8988T (cell line): Measurements from ENCODE around the gene AGPAT4.
"Not testable (repeated sequence)": the region's sequence is repeated elsewhere in the genome, so short reads cannot be mapped to it uniquely, and the experiment has no call there.

Experiments used
- DNase-seq: peaks from one replicate; pipeline ENCODE4 v3.0.0; 2011

AGPAT4 gene, protein sequence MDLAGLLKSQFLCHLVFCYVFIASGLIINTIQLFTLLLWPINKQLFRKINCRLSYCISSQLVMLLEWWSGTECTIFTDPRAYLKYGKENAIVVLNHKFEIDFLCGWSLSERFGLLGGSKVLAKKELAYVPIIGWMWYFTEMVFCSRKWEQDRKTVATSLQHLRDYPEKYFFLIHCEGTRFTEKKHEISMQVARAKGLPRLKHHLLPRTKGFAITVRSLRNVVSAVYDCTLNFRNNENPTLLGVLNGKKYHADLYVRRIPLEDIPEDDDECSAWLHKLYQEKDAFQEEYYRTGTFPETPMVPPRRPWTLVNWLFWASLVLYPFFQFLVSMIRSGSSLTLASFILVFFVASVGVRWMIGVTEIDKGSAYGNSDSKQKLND

DNA sequence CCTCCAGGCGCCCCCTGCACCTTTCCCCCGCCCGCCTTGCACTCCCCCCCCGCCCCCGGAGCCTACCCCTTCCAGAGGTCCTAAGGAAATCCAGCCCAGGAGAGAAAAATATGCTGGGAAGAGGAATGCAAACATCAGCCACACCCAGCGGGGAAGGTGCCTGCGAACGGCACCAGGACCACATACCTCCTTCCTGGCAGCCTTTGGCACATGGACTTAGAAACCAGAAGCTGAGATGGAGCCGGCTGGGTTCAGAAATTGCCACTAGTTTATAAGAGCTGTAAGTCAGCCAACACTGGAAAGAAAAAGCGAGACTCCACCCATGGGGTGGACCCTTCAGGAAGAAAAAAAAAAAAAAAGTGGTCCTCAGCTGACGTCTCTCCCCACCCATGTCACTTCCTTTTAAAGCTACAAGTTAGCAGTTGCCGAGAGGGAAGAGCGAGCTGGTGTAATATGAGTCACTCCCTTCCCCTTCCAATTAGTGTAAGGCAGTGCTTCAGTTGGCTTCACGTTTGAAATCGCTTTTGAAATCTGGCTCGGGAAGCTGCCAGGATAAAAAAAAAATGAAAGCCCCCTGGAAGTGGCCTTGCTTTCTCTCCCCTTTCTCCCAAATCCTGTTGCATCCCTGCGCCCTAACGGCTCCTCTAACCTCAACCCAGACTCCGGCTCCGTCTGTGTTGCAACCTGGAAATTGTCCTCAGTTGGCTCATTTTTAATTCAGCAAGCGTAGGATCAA lies at the start of gene AGPAT4:
TSS of gene AGPAT4 (minus strand) at position 310 of the 736 bp plus-strand sequence. CDS start 41,848 bp downstream, outside the sequence.
- DNase-seq = peak; percentile 64

DNA sequence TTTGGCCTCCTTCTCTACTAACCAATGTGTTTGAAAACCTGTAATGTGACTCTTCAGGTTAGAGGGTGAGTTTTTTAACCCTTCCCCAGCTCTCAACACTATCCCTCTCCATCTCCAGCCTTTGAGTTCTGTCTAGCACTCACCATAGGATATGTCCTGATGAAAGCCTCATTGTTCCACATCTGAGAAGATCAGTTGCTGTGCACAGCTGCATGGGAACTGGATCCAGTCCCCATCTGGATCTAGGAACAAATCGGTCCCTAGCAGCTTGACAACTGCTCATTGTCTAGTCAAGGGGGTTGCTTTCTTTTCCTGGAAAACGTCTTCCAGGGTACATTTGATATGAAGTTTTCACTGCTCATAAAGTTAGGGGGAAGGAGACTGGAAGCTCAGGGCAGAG lies 45.4 kb upstream of the AGPAT4 start:
- no peak for DNase-seq

DNA sequence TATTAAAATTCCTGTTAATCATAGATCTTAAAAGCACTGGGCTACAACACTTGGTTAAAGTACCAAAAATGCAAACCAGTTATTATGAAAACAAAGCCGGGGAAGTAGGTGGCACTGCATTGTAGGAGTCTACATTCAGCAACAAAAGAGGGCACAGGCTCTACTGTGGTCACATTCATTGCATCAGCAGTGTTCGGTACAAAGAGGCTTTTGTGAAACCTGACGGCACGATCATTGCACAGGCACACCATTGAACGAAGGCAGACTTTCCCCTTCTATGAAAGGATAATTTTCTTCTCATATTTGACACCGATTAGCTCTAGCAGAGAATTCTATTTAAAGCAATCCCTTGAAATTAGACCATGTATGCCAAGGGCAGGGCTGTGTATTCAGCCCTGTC lies 44.6 kb upstream of the AGPAT4 start:
- DNase-seq = no peak

GRCh38 chr6:161316531-161316930 lies 42.7 kb upstream of the AGPAT4 start:
- no peak for DNase-seq

GRCh38 chr6:161315246-161315917 lies 41.5 kb upstream of the AGPAT4 start:
- not testable (repeated sequence) for DNase-seq

- not testable (repeated sequence) for DNase-seq
Measured at GRCh38 chr6:161314541-161315245, 40.8 kb upstream of the AGPAT4 start.

- no peak for DNase-seq
Measured at GRCh38 chr6:161313940-161314509, 40.2 kb upstream of the AGPAT4 start.

DNA sequence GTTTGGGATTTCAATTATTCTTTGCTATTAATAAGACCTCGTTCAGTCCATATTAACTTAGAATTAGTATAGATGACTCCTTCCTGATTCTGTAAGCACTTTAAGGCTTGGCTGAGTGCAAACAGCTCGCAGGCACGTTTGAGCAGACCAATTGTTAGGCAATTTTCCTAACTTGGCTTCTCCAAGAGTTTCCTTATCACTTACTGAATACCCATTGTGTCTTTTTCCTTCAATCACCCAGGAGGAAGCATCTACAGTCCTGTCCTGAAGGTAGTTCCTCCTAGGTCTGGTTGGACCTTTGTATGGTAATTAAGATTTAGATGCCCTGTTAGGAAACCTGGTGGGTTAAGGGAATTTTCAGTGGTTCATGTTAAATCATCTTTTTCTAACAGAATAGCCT lies 39.6 kb upstream of the AGPAT4 start:
- DNase-seq = not testable (repeated sequence)

DNA sequence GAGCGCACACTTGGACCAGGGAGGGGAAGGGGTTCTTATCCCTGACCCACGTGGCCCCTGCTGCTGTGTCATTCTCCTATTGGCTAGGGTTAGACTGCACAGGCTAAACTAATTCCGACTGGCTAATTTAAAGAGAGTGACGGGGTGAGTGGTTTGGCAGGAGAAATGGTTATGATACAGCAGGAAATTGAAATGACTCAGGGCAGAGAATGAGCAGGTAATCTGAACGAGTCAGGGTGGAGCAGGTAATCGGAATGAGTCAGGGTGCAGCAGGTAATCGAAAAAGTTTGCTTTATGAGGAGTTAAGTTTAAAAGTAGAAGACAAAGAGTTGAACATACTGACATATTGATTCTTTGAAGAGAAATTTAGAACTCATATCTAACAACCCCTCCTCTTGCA lies 35.9 kb upstream of the AGPAT4 start:
- DNase-seq = not testable (repeated sequence)

DNA sequence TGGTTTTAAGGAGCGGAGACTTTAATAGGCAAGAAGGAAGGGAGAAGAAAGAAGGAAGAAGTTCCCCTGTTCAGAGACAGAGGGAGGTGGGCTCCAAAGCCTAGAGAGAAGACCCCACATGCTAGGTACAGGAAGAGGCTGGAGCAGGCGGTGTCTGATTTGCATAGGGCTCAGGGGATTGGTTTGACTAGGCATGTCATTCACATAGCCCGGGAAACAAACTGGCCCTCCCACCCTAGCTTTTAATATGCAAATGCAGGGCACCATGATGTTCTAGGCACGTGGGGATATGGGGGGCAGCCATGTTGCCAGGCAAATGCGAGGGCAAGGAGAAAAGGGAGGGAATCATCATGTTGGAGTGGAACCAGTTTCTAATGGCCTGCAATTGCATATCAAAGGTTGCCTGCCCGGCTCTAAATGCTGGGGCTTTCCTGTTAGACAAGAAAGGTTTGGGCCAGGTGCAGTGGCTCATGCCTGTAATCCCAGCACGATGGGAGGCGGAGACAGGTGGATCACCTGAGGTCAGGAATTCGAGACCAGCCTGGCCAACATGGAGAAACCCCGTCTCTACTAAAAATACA lies 34.3 kb upstream of the AGPAT4 start:
- no peak for DNase-seq

GRCh38 chr6:161305860-161306259 lies 32.0 kb upstream of the AGPAT4 start:
- no peak for DNase-seq

DNA sequence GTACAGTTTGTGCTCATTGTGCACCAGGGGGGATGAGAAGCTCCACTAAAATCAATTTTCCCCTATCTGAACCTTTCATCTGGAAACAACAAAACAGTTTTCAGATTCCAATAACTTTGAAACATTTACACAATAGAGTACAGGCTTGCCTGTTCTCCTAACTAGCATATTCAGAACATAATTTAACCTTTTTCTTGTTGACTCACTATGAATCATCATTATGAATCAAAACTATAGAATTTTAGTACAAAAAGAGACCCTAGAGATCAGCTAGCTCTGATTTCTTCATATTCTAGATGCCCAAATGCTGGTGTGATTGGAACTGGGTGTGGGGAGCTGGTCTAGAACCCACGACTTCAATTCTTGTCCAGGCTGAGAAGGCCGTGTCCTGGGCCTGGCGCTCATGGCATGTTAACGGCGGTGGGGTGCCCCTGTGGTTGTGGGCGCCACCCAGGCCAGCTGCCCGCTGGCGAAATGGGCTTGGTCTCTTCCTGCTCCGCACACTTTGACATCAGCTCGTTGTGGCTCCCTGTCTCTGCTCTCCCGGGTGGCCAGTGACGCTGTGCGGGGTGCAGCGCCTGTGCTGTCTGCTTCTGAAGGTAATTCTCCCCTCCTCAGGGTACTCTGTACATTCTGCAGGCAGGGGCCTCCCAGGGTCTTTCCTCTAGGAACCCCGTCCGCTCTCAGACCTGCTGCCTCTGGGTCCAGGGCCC lies 29.9 kb upstream of the AGPAT4 start:
- no peak for DNase-seq

DNA sequence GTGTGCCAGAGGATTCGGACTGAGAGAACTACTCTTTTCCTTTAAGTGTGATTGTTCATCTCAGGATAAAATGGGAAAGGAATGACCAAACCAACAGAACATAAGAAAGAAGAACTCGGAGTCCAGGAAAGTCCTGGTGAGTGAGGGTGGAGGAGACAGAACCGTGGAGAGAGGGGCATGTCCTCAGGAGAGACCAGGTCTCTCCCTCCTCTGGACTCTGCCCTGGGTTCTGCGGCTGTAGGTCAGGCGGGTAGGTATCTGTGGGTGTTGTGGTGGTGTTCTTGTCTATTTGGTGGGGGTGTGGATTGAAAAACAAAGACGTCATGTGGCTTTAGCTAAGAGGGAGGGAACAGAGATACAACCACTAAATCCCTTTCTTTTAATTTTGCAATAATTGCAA lies 29.1 kb upstream of the AGPAT4 start:
- DNase-seq = no peak

GRCh38 chr6:161301338-161301737 lies 27.5 kb upstream of the AGPAT4 start:
- no peak for DNase-seq

DNA sequence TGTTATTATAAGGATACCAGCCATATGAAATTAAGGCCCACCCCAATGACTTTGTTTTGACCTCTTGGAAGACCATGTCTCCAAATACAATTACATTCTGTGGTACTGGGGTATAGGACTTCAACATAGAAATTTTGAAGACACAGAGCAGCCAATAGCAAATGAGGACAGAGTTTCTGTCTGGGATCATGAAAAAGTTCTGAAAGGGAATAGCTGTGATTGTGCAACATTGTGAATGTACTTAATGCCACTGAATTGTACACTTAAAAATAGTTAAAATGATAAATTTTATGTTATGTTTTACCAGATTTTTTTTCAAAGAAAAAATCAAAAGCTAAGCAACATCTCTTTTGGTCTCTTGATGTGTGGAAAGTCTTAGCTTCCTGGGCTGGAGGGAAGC lies 27.0 kb upstream of the AGPAT4 start:
- DNase-seq = no peak

DNA sequence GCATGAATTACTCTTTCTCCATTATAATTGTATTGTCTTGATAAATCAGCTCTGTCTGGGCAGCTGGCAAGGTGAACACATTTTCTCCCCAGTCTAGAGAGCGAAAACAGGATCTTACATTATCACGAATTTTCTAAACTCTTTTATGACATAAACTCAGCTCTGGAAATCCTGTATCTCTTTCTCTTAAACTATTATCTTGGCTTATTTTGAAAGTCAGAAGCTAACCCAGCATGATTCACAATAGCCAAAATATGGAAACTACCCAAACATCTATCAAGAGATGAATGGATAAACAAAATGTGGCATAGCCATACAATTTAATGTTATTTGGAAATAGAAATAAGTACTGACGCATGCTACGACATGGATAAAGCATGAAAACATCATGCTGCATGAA lies 25.9 kb upstream of the AGPAT4 start:
- DNase-seq = no peak

GRCh38 chr6:161295784-161296183 lies 21.9 kb upstream of the AGPAT4 start:
- DNase-seq = no peak

GRCh38 chr6:161292650-161293281 lies 18.9 kb upstream of the AGPAT4 start:
- DNase-seq = no peak

GRCh38 chr6:161292145-161292544 lies 18.3 kb upstream of the AGPAT4 start:
- DNase-seq = no peak

GRCh38 chr6:161290751-161291150 lies 16.9 kb upstream of the AGPAT4 start:
- no peak for DNase-seq

DNA sequence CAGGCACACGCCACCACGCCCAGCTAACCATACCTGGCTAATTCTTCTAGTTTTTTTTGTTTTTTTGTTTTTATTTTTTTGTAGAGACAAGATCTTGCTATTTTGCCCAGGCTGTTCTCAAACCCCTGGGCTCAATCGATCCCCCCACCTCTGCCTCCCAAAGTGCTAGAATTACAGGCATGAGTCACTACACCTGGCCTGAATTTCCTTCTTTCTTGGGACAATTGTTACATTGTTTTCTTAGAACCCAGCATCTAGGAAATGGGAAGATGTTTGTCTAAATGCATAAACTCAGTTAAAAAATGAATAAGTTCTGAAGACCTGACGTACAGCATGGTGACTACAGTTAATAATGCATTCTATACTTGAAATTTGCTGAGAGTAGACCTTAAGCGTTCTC lies 10.8 kb upstream of the AGPAT4 start:
- no peak for DNase-seq
